LNCaP clone FGC (cell line): ENCODE measurements around the gene RHBDD3.

Experiments used
- DNase-seq: peaks from one replicate; pipeline ENCODE4 v3.0.0-alpha.2; 2011; ENCODE audit warnings: low read depth
- H3K4me3 ChIP-seq: 2 replicates; pipeline ENCODE4 v1.5.1; 2011; ENCODE audit warnings: mild to moderate bottlenecking, low read depth, low read length, control low read depth
- CTCF ChIP-seq: IDR thresholded peaks from 2 replicates; pipeline ENCODE4 v1.5.1; 2012; ENCODE audit warnings: mild to moderate bottlenecking; ENCODE audit not compliant: control insufficient read depth, insufficient read depth; ENCODE audit errors: extremely low read depth

Gene RHBDD3

GRCh38 chr22:29302681-29303465 lies 35.1 kb upstream of the RHBDD3 start:
- peak; percentile 21; the same call in 1 of the 2 replicates for TF ChIP-seq CTCF
- peak; percentile 52 for DNase-seq
- no peak overlapping the region for H3K4me3 ChIP-seq

- no peak overlapping the region for H3K4me3 ChIP-seq
- DNase-seq = no peak
- no peak for TF ChIP-seq CTCF
Observed at GRCh38 chr22:29302402-29302680, 34.6 kb upstream of the RHBDD3 start.

GRCh38 chr22:29301716-29302401 lies 34.1 kb upstream of the RHBDD3 start:
- H3K4me3 ChIP-seq = no peak overlapping the region
- TF ChIP-seq CTCF = no peak
- DNase-seq = no peak

GRCh38 chr22:29300807-29301601 lies 33.2 kb upstream of the RHBDD3 start:
- TF ChIP-seq CTCF = no peak
- DNase-seq = no peak
- no peak overlapping the region for H3K4me3 ChIP-seq

GRCh38 chr22:29300467-29300806 lies 32.7 kb upstream of the RHBDD3 start:
- no peak for TF ChIP-seq CTCF
- H3K4me3 ChIP-seq = no peak overlapping the region
- DNase-seq = no peak

GRCh38 chr22:29299136-29299900 lies 31.5 kb upstream of the RHBDD3 start:
- TF ChIP-seq CTCF = no peak
- no peak for DNase-seq
- H3K4me3 ChIP-seq = no peak overlapping the region
